ENCODE measurements around the gene CHCT1.
"Not testable (repeated sequence)": the region's sequence is repeated elsewhere in the genome, so short reads cannot be mapped to it uniquely, and the experiment has no call there.

- not testable (repeated sequence) for TF ChIP-seq CTCF (IDR thresholded peaks at IDR 0.05); POLR2A (IDR thresholded peaks at IDR 0.05; ENCODE audit: low read depth)
Observed at GRCh38 chr17:60430561-60430960, 8.3 kb downstream of the CHCT1 start.

Data from esophagus muscularis mucosa (tissue), 3 donors.